T-helper 2 cell treated with Interferon-gamma antibody and Interleukin-4, amounts not matched to agents 100 ng/mL and 5 ng/mL, for 36 hours (primary cell): ENCODE data around the gene KLF7. TPM values are rescaled to one million over a fixed set of nuclear protein-coding genes. Genes with fewer than 3 reads are reported as not detected.

Source experiments
- intact Hi-C: fragments of 100-400 bp; cut with micrococcal nuclease; formaldehyde crosslinking; loops from one replicate; pipeline ENCODE4 v1.15.1; 2023
- total RNA-seq: library from RNA; stranded (reverse); gene quantifications from 2 replicates; pipeline ENCODE4 v1.2.3, GENCODE V29; 2022

KLF7 gene
- total RNA-seq, 1 donor from 2014 or later = 21.8 TPM

DNA sequence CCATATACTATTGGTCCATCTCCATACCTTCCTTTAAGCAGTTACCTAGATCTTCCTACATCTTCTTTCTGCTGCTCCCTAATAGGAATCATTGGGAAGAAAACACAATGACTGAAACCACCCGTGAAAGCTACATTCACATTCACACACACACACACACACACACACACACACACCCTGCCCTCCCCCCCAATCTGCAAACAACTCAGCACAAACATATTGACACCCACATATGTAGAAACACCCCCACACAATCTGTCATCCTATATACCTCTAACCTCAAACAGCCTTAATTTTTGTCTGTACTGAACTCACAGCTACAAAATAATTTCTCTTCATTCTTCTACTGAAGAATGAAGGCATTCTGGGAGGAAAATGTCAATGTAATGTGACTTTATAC, 63.8 kb downstream of the KLF7 start:
- intact Hi-C loops = no loop called here

DNA sequence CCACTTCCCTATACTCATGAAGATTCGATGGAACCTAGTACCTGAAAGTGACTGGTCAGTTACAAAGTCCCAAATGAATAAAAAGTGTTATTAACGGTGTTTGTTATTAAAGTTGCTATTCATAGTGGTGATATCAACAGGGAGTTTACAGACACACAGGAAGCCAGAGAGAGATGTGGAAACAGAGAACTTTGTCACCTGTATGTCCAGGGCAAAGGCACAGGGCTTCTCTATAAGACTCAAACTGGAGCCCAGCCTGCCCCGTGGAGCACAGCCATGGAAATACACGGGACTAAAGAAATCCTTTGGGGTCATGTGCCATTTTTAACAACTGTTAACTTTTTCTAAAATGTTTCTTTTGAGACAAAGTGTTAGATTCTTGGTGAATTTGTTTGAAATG, 68.5 kb downstream of the KLF7 start:
- intact Hi-C loops = no loop called here

DNA sequence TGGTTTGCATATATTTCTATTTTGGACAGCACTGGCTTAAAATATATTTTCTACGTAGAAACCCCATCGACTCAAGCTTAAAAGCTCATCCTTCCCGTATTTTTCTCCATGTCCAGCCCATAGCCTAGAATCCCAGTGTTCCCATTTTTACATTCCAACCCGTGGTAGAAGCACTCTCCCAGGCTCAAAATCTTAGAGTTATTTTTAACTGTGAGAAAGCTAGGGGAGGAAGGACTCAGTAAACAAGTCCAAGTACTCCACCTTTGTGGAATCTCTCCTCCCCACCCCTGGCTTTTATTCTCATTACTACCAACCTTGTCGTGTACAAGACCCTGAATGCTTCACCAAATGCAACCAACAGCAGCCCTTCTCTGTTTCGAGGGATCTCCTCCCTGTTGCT, 69.8 kb downstream of the KLF7 start:
- intact Hi-C loops = no loop called here

DNA sequence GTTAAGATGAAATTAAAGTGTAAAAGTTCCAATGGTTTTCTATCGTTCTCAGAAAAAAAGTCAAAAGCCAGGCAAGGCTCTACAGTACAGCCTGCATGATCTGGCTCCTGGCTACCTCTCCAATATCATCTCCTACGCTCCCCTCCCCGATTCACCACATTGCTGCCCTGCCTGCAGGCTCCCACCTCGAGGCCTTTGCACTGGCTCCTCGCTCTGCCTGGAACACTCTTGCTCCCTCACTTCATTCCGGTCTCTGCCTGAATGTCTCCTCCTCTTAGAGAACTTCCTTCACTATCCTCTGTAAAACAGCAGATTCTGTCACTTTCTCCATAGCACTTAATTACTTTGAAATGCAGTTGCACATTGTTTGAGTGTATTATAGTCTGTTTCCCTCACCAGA, 72.5 kb downstream of the KLF7 start:
- intact Hi-C loops = no loop called here

DNA sequence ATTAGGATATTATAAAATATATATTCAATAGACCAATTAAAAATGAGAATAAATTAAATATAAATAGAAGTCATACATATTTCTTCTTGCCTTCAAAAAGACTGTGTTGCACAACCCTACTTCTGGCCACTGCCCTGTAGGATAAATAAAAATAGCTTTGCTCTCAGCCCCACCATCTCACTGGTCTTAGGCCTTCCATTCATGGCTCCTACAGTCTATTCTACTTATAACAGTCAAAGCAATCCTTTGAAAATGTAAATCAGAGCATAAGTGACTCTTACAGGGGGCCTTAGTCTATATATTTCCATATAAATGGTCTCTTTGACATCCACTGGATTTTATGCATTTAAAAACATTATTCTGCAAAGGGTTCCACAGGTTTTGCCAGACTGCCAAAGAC, 72.9 kb downstream of the KLF7 start:
- intact Hi-C loops = no loop called here

DNA sequence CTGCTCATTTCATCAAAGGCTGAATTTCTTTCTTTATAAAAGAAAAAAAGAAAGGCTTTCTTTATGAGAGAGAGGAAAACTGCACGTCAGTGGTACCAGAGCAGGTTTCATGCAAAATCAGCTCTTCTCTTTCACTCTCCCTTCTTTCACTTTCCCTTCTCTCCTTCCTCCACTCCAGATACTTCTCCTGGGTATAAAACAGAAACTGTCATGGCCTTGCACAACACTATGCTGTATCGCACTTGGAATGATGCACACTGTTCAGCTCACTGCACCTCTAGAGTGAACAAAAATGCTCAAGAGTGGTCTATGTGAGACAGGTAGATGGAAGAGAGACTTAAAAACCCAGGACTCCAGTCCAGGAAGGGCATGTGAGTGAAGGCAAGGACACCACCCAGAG, 73.8 kb downstream of the KLF7 start:
- intact Hi-C loops = no loop called here

DNA sequence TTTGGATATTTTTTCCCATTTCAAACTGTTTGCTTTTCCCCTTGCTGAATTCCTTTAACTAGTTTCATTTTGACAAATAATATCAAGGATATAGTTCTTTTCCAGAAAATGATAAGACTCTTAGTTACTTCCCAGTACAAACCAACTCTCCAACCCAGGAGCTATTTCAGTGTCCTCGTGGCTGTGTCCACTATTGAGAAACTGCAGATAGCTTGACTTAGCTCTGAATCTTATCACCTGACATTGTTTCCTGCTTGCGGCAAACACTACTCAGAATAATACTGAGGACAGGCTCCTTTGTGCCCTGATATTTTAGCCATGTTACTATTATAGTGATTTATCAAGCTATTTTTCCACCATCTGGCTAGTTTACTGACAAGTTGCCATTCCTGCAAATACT, 74.6 kb downstream of the KLF7 start:
- intact Hi-C loops = no loop called here

DNA sequence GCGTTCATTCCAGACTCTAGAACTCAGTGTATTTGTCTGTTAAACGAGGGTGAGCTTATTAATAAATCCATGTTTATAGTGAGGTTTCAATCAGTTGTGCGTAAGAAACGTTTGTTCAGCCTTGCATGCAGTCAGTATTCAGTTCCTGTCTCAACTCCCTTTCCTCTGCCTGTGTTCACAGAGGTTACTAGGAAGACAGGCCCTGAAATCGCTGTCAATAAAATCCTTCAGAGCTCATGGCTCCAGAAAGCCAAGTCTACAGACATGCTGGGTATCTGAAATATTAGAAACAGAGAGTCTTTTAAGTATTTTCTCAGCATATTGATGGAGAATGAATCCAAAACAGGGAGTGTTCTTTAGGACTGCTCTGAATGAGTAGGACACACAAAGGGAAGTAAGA, 75.4 kb downstream of the KLF7 start:
- intact Hi-C loops = no loop called here

DNA sequence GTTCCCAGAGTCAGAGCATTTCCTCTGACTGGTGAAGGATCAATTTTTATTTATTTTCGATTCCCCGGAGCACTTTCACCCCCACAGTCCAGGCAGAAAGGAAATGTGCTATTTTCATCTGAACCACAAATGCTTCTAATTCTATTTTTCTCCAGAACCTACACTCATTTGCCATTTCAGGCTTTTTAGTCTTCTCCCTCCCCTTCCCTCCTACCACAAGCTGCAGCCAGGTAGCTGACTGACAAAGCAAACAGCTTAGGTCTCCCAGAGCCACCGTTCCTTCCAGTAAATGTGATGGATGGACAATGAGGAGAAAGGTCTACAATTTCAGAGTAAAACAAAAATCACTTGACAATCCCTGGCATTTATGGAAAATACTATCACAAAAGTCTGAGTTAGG, 76.9 kb downstream of the KLF7 start:
- intact Hi-C loops = no loop called here

DNA sequence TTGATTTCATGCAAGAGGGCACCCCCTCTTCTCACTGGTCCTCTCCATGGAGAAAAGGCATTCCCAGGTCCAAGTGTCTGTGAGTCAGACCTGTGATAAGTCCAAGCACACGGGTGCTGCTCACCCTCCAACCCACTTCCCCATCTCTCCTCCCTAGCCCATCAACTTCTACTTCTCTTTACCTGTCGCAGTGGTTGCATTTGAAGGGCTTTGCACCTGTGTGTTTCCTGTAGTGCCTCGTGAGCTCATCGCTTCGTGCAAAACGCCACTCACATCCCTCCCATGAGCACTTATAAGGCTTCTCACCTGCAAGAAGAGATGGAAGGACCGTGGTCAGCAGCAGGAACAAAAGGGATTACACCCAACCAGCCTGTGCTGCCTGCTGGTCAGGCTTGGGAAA, 77.5 kb downstream of the KLF7 start:
- intact Hi-C loops = no loop called here

DNA sequence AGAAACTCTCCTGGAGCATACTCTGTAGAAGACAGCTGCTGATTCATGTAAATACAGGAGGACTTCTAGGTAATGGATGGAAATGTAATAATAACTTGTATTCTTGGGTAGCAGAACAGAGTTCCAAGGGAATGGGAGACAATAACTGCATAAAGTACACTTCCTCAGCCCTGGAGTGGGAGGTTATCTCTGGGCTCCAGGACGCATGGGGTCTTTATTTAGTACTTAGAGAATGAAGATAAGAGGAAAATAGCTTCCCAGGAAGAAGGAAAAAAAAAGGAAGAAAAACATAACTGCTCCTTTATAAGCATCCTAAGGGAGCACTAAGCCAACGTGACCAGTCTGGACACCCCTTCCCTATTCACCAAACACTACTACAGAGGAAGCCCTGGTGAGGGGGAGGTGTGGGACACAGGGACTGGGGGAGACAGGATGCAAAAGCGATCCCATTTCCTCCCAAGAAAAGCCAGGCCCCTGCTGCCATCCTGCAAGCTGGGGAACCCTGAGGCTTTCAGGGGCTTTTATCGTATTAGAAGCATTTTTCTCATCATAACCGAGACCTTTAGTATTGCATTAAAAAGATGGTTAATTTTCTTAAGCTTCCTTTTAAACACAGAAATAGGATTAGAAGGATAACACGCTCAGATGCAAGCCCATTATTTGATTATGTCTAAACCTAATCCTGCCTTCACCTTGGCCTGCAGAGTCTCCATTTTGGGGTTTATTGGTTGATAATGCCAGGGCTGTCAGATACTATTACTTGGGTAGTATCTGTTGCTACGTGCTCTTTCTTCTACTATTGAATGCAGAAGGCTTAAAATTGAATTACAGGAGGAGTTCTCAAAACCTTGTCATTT, 78.5 kb downstream of the KLF7 start:
- intact Hi-C loops = no loop called here

DNA sequence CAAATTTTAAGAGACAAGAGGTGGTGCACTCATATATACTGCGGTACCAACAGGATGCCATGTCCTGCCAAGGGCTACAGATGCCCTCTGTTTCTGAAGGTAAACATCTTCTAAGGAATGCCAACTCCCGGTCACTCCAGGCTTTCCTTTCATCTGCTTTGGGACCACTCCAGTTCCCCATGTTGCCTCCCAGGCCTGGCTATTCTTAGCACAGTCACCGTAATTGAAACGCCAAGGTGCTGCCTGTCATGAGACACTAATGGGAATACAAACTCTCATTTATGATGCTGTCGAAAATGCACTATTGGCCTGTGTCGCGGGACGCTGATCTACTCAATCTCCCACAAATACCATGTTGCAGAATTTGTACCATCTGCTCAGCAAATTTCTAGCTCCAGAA, 79.6 kb downstream of the KLF7 start:
- intact Hi-C loops = no loop called here

DNA sequence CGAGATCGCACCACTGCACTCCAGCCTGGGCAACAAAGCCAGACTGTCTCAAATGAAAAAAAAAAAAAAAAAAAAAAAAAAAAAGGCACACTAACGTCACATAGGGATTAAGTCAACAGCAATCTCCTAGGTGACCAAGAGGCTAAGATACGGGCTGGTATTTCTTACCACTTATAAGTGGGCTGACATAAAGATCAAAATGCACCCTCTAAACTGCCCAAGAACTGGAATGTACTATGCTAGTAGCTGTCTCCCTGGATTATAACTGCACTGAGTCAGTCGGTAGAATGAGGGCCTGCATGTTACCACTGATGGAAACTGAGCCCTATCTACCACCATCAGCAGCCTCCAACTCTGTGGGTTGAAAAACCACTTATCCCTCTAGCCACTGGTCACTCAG, 80.6 kb downstream of the KLF7 start:
- intact Hi-C loops = no loop called here

DNA sequence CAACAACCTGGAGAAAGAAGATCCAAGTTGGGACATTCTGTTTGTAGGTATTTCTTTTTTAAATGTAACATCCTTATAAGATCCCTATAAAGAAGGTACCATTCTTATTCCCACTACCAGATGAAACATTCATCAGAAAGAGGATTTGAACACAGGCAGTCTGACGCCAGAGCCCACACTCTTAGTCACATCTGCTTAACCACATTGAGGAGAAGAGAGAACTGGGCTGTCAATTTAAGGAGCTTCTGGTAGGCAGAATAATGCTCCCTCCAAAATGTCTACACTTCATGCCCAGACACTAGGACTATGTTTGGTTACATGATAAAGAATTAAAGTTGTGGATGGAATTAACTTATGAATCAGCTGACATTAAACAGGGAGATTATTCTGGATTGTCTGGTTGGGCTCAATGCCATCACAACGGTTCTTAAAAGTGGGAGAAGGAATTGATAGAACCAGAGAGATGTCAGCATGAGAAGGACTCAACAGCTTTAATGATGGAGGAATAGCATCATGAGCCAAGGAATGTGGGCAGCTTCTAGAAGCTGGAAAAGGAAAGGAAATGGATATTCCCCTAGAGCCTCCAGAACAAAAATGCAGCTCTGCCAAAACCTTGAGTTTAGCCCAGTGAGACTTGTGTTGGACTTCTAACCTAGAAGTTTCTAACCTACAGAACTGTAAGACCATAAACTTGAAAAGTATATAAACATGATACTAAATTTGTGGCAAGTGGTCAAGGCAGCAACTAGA, 82.2 kb downstream of the KLF7 start:
- intact Hi-C loops = no loop called here

DNA sequence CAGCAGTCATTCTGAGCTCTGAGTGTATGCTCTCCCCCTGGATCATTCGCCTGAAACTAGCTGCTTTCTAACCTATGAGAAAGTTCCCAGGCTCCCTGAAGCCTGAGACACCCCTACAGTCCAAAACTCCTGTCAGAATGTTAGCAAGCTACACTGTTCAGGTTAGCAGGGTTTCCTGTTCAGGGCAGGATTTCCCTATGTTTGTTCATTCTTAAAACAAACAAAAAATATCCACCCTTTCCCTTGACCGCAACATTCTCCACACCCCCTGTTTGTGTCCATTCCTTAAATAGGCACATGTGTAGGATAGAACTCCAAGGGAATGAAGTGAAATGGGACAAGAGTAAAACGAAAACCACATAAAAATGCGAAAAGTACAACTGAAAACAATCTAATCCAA, 83.1 kb downstream of the KLF7 start:
- intact Hi-C loops = no loop called here

DNA sequence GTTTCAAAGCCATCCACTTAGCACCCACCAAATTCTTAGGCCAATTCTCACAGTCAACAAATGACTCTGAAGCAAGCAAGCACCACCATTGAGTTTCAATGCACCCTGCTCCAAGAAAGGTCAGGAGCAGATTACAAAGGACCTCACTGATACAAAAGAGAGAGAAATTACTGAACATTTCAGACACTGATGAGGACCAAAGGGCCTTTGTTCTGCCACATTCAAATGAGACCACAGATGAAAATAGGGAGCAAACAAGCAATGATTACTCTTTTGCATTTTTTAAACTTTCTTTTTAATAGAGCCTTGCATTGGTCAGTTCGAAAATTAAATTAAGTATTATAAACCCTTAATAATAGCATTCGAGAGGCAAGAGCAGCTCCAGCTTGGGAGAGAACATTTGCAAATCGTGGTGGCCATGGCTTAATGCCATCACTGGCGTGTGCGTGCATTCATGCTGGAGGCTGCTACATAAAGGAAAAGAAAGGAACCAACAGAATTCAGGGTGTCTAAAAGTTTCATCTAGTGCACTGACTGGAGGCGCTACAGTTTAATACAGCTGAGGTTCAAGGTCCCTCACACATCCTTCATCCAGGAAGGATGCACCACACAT, 87.5 kb downstream of the KLF7 start:
- intact Hi-C loops = no loop called here

DNA sequence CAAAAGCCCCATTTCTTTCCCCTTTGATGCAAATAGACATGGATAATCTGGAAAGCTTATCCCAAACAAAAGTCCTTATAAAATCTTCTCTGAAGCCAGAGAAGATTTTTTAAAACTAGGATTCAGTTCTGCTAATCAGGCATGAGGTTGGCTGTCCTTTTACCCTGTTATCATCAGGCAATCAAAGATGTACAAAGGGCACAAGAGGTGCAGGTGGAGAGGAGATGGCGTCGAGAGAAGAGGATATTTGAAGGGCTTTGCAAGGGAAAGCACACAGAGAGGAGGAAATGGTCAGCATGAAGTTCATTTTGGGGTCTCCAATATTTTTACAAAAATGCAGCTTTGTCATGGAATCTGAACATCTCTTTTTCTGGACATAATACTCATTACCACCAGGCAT, 88.5 kb downstream of the KLF7 start:
- intact Hi-C loops = no loop called here

DNA sequence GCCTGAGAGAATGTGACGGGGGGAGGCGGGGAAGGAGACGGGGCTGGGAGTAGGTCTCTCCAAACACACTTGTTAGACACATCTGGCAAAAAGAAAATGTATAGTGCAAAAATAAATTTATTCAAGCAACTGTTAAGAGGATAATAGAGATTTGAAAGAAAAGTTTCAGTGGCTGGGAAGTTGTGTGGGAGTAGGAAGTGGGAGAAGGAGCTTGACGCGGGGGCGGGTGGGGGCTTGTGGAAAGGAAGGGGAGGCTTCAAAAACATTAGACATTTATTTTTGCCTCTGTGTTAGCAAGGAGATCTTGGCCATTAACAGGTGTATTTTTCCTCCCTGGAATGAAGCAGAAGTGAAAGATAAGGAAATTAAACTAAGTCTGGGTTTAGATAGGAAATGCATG, 90.3 kb downstream of the KLF7 start:
- intact Hi-C loops = no loop called here

DNA sequence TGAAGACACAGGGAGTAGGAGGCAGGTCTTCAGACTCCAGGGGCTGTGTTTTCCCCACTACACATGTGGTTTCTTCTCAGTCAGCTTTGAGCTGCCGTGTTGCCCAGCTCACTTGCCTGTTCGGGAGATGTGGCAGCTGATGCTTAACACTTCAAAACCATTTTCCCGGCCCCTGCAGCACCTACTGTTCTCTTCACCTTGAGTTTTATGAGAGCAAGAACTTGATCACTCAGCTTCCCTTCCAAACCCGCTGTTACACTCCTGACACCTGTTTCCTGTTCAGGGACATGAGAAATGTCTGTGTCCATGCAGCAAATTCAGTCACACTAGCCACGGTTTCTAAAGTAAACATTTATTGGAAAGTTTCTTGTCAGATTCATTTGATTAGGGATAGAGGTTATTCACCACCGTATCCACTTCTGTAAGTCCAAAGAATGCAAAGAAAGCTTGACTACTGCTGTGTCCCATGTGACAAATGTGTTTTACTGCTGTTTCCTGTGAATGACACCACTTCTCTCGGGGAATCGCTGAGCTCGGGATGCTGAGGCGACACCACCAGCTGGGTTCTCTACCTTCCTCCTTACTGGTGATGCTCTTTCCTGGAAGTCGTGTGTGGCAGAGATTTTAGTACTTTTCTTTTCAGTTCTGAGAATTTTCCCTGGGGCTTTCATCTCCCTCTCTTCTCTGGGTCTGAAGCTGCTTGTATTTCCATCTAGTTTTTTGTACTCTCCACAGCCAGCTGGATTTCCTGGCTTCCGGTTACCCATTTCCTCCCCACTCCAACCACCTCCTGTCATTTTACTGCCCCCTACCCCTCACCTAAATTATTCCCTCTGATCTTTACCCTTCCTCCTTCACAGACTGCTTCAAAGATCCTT, 91.7 kb downstream of the KLF7 start:
- intact Hi-C loops = loop anchor here (5.0 kb wide), 1 partner anchor 93 kb away; the partner anchor contains the start of gene KLF7

DNA sequence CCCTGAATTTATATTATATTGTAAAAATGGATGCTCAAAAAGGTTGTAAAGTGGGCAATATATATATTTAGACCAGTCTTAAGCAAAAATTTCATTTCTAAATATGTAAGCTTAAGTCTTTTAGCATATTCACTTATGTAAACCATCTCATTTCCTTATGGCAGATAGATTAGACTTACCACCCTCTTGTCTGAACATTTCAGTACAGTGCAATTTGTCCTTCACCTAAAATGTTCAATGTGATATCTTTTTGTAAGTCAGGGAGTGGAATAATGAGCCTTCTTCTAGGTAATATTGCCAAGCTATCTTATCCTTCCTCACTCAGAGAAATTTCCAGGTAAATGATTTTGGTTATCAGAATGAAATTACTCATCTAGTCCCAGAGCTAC, 92.3 kb downstream of the KLF7 start:
- intact Hi-C loops = loop anchor here (5.0 kb wide), 1 partner anchor 94 kb away; the partner anchor contains the start of gene KLF7

DNA sequence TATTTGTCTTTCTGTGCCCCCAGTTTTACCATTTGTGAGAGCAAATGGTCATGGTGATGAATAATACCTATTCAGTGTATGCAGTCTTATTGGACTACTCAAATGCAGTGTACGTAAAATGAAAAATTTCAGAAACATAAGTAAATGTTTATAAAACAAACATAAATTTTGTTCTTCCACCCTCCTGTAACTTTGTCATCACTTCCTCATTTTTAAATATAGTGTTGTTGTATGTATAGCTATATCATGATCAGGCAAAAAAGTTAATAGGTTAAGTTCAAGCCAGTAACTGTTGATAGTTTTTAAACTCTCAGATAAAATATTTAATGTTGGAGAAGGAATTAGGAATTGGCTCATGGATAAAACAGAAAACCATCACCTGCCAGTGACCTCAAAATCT, 93.2 kb downstream of the KLF7 start:
- intact Hi-C loops = loop anchor here (5.0 kb wide), 1 partner anchor 95 kb away; the partner anchor contains the start of gene KLF7
